ENCODE measurements around the gene ADGRD1. TPM values are rescaled to one million over a fixed set of nuclear protein-coding genes. Genes with fewer than 3 reads are reported as not detected.
"Not testable (repeated sequence)": the region's sequence is repeated elsewhere in the genome, so short reads cannot be mapped to it uniquely, and the experiment has no call there.

ADGRD1 gene
- total RNA-seq, 2 donors from 2014 or later: 143 to 254 TPM

DNA sequence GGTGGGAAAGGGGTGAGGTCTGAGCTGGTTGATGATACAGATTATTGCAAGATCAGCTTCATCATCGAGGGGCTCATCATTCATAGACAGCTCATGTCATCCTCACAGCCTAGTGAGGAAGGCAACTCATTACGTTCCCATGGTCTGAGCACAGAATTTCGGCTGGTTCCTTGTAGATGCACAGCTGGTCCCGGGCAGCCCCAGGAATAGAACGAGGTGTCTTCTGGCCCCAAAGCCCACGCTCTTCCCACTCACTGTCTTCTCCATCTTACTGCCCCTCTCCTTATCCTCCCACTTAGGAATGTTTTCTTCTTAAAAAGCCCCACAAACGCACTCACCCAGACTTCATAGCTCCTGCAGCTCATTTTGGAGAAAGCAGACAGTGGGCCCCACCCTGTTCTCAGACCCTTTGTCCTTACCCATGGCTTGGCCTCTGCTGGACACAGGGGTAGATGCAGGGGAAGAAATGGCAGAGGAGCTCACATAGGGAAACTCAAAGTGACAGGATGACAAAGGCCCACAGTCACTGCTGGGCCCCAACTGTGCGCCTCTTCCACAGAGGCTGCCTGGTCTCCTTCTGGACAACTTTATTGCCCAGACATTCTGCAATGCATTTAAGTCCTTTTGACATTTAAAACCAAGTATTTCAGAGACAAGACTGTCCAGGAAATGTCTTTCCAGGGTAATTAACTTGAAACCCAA lies 162.2 kb downstream of the ADGRD1 start:
- ATAC-seq: no peak
- intact Hi-C loops (cut with DNase I): no loop called here
- DNase-seq: no peak

DNA sequence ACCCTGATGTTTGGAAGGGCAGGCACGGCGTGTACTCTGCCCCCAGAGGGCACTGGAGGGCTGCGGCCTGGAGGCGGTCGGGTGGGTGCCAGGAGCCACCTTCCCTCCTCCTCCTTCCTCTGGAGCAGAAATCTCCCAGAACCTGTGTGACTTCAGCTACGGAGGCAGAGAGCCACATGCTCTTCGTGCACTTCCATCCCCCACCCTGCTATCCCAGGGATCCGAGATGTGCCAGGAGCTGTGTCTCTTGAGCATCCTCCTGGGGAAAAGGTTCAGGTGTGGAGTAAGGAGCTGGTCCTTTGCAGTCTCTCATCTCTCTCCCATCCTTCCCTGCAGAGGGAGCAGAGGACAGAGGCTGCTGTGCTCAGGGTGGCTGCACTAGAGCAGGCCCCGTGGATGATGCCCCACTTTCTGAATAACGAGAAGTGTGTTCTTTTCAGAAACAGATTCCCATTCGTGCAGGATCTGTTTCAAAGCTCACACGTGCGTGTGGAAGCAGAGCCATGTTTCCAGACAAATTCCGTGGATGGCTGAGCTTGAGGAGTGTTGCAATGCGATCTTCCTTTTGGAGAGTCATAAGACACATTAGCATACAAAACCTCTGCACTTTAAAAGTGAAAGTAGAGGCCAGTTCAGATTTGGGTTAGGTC lies 162.9 kb downstream of the ADGRD1 start:
- ATAC-seq: peak in 1 of 2 donors; percentile 51
- intact Hi-C loops (cut with DNase I): no loop called here
- no peak for DNase-seq

DNA sequence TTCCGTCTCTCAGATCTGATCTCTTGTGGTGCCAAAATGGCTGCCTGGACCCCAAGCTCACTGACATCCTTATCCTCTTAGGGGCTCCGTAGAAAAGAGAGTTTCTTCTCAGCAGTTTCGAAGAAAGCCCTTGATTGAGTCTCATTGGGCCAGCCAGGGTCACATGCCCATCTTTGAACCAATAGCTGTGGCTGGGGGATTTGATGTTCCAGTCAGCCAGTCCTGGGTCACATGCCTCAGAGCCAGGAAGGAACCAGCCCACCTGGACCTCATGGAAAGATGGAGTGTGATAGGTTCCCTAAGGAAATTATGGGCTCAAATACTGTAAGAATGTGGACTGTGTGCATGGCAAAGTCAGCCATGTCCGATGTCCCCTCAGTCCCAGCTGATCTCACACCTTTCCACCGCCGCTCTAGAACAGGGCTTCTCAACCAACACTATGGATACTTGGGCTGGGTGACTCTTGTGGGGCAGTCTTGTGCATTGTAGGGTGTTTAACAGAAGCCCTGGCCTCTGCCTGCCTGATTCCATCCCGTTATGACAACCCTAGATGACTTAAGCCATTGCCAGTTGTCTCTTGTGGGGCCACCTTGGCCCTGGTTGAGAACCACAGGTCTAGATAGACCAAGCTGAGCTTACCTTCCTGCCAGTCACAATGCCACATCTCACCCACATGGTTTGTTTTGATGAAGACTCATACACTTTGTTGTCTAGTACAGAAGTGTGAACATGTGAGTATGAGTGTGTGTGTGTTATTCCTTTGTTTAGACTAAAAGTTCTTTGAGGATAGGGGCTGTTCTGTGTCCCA lies 163.9 kb downstream of the ADGRD1 start:
- DNase-seq (no peak), ATAC-seq (no peak)
- intact Hi-C loops (cut with DNase I): no loop called here

DNA sequence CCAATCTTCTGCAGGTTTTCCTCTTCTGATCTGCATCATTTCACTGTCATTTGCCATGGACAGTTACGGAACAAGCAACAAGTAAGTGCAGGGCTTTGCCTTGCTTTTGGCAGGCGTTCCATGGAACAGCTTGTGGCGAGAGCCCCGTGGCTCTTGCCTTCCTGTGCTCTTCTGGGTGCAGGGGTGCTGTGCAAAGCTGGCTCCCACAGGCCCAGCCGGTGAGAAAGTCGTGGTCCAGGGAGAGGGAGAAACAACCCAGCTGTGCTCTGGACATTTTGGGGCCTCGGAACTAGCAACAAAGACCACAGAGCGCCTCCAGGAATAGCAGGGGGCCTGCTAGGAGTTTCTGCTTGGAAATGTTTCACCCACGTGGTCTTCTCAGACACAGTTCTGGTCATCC lies 164.7 kb downstream of the ADGRD1 start:
- ATAC-seq: no peak
- DNase-seq: no peak
- intact Hi-C loops (cut with DNase I): no loop called here

DNA sequence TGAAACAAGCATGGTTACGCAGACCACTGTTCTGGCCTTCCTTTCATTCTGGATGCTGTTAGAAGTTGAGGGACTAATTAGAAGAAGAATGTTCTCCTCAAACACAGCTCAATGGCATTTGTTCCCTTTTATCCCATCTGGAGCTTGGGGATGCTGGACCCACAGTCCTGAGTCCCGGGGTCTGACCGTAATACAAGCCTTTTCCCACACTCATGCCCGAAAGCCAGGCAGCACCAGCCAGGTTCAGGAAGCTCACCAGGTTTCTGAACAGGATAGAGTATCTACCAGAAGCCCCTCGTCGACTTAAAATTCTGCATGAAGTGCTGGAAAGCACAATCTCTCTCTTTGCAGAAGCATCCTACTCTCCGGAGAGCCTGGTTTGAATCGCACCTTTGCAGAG lies 165.6 kb downstream of the ADGRD1 start:
- DNase-seq; intact Hi-C loops (cut with DNase I); ATAC-seq: not testable (repeated sequence)

DNA sequence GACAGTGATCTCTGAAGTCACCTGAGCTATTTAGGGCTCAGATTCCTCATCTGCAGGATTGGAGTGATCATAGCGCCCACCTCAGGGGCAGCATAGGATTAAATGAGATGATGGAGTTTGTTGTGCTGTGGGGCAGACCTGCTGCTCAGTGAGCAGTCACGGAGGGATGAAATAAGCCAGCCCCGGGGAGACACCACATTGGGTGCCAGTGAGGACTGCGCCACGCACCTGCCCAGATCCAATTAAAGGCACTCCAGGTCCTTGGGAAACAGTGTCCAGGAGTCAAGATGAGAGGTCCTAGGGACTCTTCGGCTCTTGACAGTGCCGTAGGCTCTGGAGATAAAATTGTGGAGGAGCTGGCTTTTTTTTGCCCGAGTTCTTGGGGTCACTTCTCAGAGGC lies 166.2 kb downstream of the ADGRD1 start:
- intact Hi-C loops (cut with DNase I): no loop called here
- DNase-seq (no peak), ATAC-seq (no peak)

DNA sequence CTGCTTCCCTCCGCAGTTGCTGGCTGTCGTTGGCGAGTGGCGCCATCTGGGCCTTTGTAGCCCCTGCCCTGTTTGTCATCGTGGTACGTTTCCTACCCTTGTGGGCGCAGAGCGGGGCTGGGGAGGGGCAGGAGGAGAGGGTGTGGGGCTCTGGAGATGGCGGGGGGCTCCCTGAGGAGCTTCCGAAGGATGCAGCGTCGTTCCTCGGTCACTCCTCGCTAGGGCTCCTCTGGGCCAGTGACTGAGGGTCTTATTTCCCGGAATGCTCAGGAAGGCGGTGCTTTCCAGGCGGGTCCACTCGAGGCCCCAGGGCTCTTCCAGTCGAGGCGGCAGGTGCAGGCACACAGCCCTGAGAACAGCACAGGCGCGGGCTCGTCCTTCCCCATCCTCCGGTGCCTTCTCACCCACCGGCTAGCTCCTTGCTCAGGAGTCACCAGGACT lies 167.1 kb downstream of the ADGRD1 start:
- DNase-seq (no peak), ATAC-seq (no peak)
- intact Hi-C loops (cut with DNase I): no loop called here

DNA sequence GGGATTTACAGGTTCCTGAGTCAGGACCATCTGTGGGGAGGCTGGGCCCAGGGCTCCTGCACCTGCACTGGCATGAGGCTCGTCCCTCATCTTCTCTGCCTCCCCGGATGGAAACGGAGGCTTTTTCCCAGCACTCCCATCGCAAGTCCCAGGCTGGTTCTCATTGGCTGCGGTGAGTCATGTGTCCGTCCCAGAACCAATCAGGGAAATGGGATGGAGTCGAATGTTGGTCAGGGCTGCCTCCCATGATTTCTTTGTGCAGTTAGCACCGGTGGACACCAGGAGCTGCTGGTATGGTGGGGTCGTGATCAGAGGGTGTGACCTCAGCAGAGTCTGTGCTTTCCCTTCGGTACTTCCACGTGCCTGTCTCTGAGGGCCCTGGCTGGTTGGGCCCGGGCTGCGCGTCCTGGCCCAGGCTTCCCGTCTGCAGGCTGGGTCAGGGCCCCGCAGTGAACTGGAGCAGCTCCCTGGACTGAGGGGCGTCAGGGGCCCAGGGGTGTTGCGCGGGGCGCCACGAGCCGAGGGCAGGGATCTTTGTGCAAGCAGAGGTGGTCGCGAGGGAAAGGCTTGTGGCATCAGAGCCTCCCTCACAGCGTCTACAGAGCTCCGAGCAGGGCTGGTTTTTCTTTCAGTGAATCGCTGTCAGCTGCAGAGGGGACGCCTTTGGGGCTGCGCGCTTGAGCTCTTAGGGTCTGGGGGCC lies 168.1 kb downstream of the ADGRD1 start:
- intact Hi-C loops (cut with DNase I): no loop called here
- ATAC-seq (no peak), DNase-seq (no peak)

DNA sequence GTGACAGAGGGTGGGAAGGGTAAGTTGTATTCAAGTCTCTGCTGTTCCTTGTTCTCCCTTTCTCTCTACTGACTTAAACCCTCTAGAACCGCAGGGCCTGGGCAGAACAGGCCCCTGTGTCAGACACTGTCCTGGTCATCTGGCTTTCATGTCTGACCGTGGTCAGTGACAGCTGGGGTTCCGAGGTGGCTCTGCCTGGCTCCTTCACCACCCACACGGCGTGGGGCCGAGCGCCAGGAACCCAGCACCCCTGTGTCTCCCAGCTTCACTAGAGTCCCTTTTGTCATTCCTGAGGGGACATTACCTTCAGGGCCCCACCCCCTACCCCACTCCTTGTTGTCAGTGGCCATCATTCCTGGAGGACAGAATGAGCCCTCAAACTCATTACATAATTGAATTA lies 168.9 kb downstream of the ADGRD1 start:
- intact Hi-C loops (cut with DNase I): no loop called here
- DNase-seq: no peak
- no peak for ATAC-seq

DNA sequence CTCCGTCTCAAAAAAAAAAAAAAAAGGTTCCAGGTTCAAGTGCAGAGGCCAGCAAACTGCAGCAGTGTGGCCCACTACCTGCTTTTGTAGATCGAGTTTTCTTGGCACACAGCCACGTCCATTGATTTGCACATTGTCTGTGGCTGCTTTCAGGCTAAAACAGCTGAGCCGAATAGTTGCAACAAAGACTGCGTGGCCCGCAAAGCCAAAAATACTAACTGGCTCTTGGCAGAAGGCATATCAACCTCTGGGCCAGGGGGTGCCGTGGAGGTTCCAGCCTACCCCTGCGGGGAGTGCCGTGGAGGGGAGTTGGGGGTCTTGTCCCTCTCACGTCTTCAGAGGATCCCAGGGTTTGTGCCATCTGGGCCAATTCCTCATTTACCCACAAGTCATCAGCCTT lies 170.1 kb downstream of the ADGRD1 start:
- DNase-seq (no peak), ATAC-seq (no peak)
- intact Hi-C loops (cut with DNase I): no loop called here

DNA sequence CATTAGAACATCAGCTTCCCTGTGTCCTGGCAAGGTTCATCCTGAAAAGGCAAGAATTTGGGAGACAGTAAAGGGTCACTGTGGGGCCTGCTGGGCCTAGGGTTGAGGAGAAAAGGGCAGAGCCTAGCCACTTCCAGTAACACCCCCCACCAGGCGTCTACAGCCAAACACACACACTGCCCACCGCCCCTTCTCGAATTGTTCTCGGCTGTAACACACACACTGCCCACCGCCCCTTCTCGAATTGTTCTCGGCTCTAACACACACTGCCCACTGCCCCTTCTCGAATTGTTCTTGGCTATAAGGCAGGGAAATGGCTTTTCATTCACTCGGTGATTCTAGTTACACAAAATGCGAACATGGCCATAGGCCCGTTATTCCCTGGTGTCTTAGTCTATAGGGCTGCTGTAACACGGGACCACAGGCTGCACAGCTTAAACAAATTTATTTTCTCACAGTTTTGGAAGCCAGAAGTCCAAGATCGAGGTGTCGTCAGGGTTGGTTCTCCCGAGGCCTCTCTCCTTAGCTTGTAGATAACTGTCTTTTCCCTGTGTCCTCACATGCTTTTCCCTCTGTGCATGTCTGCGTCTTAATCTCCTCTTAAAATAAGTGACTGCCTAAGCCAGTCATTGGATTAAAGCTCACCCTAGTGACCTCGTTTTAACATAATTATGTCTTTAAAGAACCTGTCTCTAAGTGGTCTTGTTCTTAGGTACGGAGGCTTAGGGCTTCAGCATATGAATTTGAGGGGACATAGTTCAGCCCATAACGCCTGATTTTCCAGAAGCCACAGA lies 171.0 kb downstream of the ADGRD1 start:
- ATAC-seq (no peak), DNase-seq (no peak)
- intact Hi-C loops (cut with DNase I): no loop called here

DNA sequence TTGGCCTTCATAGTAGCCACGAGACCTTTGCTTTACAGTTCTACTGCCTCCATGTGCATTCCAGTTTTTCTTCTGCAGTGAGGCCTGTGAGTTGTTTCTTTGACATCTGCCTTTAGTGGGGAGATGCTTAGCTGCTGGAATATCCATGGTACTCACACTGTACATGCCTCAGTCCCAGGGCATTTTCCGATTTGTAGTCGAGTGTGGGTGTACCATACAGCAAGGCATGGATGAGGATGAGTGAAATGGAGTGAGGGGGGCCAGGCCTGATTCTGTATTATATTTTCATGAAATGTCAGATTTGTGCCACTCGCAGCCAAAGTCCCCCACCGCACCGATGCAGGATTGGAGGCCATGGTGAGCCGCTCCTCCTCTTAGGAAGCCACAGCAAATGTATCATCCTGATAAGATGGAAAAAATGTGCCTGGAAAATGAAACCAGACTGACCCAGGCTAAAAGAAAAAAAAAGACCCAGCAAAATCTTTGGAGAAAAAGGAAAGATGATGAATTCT lies 173.0 kb downstream of the ADGRD1 start:
- intact Hi-C loops (cut with DNase I): no loop called here
- DNase-seq: no peak
- no peak for ATAC-seq

DNA sequence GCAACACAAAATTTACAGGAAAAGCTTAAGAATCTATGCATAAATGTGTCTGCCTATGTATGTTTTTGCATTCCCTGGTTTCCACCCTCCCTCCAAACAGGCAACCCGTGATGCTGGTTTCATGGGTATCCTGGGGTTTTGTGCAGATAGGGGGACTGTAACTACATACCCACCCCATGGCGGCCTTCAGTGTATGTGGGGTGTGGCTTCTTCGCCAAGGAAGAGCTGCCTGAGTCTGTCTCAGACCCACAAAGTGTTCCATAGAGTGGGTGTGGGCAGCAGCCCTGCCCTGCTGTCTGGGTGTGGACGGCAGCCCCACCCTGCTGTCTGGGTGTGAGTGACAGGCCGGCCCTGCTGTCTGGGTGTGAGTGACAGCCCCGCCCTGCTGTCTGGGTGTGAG lies 174.8 kb downstream of the ADGRD1 start:
- no peak for ATAC-seq
- DNase-seq: no peak
- intact Hi-C loops (cut with DNase I): no loop called here

DNA sequence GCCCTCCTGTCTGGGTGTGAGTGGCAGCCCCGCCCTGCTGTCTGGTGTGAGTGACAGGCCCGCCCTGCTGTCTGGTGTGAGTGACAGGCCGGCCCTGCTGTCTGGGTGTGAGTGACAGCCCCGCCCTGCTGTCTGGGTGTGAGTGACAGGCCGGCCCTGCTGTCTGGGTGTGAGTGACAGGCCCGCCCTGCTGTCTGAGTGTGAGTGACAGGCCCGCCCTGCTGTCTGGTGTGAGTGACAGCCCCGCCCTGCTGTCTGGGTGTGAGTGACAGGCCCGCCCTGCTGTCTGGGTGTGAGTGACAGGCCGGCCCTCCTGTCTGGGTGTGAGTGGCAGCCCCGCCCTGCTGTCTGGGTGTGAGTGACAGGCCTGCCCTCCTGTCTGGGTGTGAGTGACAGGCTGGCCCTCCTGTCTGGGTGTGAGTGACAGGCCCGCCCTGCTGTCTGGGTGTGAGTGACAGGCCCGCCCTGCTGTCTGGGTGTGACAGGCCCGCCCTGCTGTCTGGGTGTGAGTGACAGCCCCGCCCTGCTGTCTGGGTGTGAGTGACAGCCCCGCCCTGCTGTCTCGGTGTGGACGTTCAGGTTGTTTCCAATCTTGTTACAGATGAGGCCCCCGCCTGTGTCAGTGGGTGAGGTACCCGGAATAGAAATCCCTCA lies 175.4 kb downstream of the ADGRD1 start:
- ATAC-seq; intact Hi-C loops (cut with DNase I); DNase-seq: not testable (repeated sequence)

DNA sequence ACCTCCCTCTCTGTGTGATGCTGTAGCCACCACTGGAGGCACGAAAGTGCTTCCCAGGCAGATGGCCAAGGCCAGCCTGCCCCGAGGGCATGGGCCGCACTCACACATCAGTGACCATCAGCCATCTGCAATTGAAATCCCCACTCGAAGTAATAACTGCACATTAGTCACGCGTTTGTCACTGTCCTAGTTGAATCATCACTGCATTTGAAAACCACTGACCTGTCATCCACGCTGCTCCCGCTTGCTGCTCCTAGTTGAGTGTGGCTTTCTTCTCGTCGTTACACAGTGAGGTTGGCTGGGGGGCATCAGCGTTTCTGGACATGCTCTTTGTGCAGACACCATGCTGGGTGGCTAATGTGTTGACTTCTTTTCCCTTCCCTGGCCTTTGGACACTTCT lies 176.1 kb downstream of the ADGRD1 start:
- intact Hi-C loops (cut with DNase I): loop anchor here in 1 of 2 donors (10.0 kb wide), 1 partner anchor 215 kb away; no protein-coding TSS in a partner anchor
- no peak for ATAC-seq
- DNase-seq: no peak

DNA sequence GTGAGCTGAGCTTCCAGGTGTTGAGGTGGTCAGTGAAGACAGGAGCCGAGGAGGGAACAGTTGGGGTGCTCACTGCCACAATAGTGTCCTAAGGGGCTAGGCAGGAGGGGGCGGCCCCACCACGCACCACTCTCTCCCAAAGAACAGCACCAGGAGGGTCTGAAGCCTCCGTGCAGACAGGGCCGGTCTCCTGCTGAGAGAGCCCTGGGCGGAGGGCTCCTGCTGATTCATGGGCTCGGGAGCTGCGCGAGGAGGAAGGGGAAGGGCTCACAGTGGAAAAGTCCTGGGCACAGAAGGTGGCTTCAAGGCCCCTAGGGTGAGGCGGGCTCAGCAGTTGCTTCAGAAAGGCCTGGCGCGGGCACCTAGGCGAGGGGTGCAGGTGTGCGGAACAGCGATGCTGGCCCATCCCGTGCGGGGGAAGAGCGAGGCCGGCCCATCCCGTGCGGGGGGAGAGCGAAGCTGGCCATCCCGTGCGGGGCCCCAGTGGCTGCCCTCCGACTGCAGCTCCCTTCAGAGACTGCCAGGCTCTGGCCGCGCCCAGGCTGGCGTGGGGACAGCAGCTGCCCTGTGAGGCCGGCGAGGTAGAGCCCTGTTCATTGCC lies 176.7 kb downstream of the ADGRD1 start:
- no peak for DNase-seq
- intact Hi-C loops (cut with DNase I): loop anchor here in 1 of 2 donors (10.0 kb wide), 1 partner anchor 216 kb away; no protein-coding TSS in a partner anchor
- no peak for ATAC-seq

DNA sequence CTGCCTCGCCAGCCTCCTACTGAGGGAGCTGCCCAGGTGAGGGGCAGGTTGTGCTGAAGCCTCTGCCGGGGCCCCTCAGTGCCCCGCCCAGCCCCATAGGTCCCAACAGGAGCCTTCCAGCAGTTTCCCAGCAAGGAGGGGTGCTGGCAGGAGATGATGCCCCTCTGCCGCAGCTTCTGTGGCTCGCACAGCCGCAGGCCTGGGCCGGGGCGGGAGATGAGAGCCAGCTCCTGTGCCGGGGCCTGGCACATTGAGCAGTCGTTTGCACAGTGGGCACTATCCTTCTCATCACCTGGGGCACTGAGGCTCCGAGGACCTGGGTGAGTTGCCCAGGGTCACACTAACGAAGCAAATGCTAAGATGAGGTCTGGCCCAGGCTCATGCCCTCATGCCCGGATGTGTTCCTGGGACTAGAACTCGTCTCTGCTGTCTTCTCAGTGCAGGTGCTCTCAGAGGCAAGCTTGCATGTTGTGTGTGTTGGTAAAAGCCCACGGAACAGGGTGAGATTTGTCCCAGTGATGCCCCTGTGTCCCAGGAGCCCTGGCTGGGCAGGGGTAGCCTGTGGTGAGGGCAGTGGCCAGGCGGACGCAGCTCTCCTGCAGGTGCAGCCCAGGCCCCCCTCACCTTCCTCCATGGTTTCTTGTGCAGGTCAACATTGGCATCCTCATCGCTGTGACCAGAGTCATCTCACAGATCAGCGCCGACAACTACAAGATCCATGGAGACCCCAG lies 177.5 kb downstream of the ADGRD1 start:
- ATAC-seq: no peak
- intact Hi-C loops (cut with DNase I): loop anchor here in 1 of 2 donors (10.0 kb wide), 1 partner anchor 216 kb away; no protein-coding TSS in a partner anchor

More for the DNA sequence above, 177.5 kb downstream of the ADGRD1 start:
- no peak for DNase-seq

Data from left cardiac atrium (tissue), 4 donors.